HepG2 (cell line): ENCODE measurements around the gene SSU72. TPM values are rescaled to one million over a fixed set of nuclear protein-coding genes. Genes with fewer than 3 reads are reported as not detected.

Experiments used
- ARNTL ChIP-seq: sonication (generic); formaldehyde crosslinking; IDR thresholded peaks from 2 replicates; pipeline ENCODE4 v1.4.0; 2020; ENCODE audit warnings: mild to moderate bottlenecking, missing genetic modification reagents
- FIP1L1 ChIP-seq: fragments of 200-400 bp; formaldehyde crosslinking; IDR thresholded peaks from 2 replicates; pipeline ENCODE4 v1.6.1; 2018; ENCODE audit warnings: low read depth, mild to moderate bottlenecking, low read length, moderate library complexity, borderline replicate concordance; ENCODE audit not compliant: insufficient read depth
- NAIF1 ChIP-seq: sonication (generic); formaldehyde crosslinking; IDR thresholded peaks from 2 replicates; pipeline ENCODE4 v1.5.0; 2020; ENCODE audit warnings: mild to moderate bottlenecking, missing genetic modification reagents, borderline replicate concordance
- PHF20 ChIP-seq: sonication (generic); formaldehyde crosslinking; IDR thresholded peaks from 2 replicates; pipeline ENCODE4 v1.5.0; 2020; ENCODE audit warnings: mild to moderate bottlenecking, missing genetic modification reagents
- SP2 ChIP-seq: sonication (generic); formaldehyde crosslinking; IDR thresholded peaks from 2 replicates; pipeline ENCODE4 v1.5.1; 2020; ENCODE audit warnings: mild to moderate bottlenecking, missing genetic modification reagents
- XBP1 ChIP-seq: sonication (generic); formaldehyde crosslinking; IDR thresholded peaks from 2 replicates; pipeline ENCODE4 v1.5.0; 2020; ENCODE audit warnings: missing genetic modification reagents
- ZNF557 ChIP-seq: sonication (generic); formaldehyde crosslinking; IDR thresholded peaks from 2 replicates; pipeline ENCODE4 v1.4.0; 2020; ENCODE audit warnings: missing genetic modification reagents
- polyA plus RNA-seq, 8 experiments: library from polyadenylated mRNA; depleted of rRNA in 3 of 8; stranded (reverse) in 7 of 8; unstranded in 1 of 8; fragments of >200 nt; fragmentation: Illumina TruSeq in 4 of 8; extraction: Trizol in 4 of 8; gene quantifications; 2 replicates each; pipeline versions ENCODE4 v1.2.1 to v1.2.3, GENCODE V29; 2011 to 2016; ENCODE audit warnings: low read depth in 4 of 8, missing spikeins in 1 of 8, mixed read lengths in 1 of 8; ENCODE audit not compliant: insufficient read depth in 1 of 8
- total RNA-seq, 5 experiments: library from RNA; depleted of rRNA; stranded (reverse); fragments of >200 nt; fragmentation: Illumina TruSeq; extraction: Trizol; gene quantifications; 2 replicates each; pipeline ENCODE4 v1.2.3, GENCODE V29; 2016; ENCODE audit warnings: low read depth in 1 of 5
- TF ChIP-seq, protein P1 (sequence below): sonication (generic); formaldehyde crosslinking; IDR thresholded peaks from 2 replicates; pipeline ENCODE4 v1.4.0; 2020; ENCODE audit warnings: missing genetic modification reagents
- TF ChIP-seq, protein P2 (sequence below): sonication (generic); formaldehyde crosslinking; IDR thresholded peaks from 2 replicates; pipeline ENCODE4 v1.4.0; 2020; ENCODE audit warnings: mild to moderate bottlenecking, missing genetic modification reagents, borderline replicate concordance
- TF ChIP-seq, protein P3 (sequence below), 2 experiments: IDR thresholded peaks; 2 replicates each; pipeline ENCODE4 v1.6.1; 2011 to 2012; ENCODE audit warnings: low read length in 2 of 2, borderline replicate concordance in 1 of 2, low read depth in 1 of 2, mild to moderate bottlenecking in 1 of 2, moderate library complexity in 1 of 2
- TF ChIP-seq, protein P4 (sequence below): IDR thresholded peaks from 2 replicates; pipeline ENCODE4 v1.6.1; 2016; ENCODE audit warnings: low read depth

Gene SSU72
- total and polyA plus RNA-seq, 2 of the 13 experiments (the other 11 are each of a cell fraction or from before 2014, with no cell fraction given): 42.8 to 67.1 TPM

DNA sequence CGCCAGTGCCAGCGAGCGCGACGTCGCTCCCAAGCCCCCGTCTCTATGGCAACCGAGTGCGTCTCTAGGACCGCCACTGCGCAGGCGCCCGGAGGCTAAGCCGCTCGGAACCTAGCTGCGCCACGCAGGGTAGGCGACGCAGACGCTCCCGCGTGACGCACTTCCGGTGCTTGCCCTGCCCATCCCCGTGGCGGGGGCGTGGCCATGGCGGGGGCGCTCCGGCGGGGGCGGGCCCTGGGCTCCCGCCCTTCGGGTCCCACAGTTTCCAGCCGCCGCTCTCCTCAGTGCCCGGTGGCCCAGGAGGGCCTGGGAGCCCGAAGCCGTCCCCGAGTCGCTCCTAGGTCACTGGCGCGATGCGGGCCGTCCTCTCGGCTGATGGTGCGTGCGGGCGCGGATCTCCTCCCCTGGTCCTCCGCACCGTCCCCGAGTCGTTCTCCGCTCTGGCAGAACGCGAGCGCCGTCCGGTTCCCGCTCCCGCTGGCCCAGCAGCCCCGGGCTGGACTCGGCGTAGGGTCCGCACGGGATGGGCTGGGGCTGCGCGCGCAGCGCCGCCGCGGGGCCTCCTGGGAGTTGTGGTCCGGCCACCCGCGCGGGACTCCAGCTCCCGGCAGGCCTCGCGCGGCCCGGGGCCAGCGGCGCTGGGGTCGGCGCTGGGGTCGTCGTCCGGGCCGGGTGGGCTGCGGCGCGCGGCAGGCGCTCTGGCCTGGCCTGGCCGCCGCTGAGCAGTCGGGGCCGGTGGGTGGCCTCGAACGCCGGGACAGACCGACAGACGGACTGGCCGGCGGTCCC, 40.8 kb upstream of the SSU72 start, which contains the start of gene MIB2 (continued):
- TF ChIP-seq, protein P1, sequence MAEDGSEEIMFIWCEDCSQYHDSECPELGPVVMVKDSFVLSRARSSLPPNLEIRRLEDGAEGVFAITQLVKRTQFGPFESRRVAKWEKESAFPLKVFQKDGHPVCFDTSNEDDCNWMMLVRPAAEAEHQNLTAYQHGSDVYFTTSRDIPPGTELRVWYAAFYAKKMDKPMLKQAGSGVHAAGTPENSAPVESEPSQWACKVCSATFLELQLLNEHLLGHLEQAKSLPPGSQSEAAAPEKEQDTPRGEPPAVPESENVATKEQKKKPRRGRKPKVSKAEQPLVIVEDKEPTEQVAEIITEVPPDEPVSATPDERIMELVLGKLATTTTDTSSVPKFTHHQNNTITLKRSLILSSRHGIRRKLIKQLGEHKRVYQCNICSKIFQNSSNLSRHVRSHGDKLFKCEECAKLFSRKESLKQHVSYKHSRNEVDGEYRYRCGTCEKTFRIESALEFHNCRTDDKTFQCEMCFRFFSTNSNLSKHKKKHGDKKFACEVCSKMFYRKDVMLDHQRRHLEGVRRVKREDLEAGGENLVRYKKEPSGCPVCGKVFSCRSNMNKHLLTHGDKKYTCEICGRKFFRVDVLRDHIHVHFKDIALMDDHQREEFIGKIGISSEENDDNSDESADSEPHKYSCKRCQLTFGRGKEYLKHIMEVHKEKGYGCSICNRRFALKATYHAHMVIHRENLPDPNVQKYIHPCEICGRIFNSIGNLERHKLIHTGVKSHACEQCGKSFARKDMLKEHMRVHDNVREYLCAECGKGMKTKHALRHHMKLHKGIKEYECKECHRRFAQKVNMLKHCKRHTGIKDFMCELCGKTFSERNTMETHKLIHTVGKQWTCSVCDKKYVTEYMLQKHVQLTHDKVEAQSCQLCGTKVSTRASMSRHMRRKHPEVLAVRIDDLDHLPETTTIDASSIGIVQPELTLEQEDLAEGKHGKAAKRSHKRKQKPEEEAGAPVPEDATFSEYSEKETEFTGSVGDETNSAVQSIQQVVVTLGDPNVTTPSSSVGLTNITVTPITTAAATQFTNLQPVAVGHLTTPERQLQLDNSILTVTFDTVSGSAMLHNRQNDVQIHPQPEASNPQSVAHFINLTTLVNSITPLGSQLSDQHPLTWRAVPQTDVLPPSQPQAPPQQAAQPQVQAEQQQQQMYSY (CRISPR knock-in tag): peak; percentile 79
- peak; percentile 25; the same call in 1 of the 2 replicates for TF ChIP-seq FIP1L1
- TF ChIP-seq, protein P2, sequence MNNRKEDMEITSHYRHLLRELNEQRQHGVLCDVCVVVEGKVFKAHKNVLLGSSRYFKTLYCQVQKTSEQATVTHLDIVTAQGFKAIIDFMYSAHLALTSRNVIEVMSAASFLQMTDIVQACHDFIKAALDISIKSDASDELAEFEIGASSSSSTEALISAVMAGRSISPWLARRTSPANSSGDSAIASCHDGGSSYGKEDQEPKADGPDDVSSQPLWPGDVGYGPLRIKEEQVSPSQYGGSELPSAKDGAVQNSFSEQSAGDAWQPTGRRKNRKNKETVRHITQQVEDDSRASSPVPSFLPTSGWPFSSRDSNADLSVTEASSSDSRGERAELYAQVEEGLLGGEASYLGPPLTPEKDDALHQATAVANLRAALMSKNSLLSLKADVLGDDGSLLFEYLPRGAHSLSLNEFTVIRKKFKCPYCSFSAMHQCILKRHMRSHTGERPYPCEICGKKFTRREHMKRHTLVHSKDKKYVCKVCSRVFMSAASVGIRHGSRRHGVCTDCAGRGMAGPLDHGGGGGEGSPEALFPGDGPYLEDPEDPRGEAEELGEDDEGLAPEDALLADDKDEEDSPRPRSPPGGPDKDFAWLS (CRISPR knock-in tag): 0 out of 2 replicates have a peak, but pooled peaks have one; percentile 66
- TF ChIP-seq, protein P3, sequence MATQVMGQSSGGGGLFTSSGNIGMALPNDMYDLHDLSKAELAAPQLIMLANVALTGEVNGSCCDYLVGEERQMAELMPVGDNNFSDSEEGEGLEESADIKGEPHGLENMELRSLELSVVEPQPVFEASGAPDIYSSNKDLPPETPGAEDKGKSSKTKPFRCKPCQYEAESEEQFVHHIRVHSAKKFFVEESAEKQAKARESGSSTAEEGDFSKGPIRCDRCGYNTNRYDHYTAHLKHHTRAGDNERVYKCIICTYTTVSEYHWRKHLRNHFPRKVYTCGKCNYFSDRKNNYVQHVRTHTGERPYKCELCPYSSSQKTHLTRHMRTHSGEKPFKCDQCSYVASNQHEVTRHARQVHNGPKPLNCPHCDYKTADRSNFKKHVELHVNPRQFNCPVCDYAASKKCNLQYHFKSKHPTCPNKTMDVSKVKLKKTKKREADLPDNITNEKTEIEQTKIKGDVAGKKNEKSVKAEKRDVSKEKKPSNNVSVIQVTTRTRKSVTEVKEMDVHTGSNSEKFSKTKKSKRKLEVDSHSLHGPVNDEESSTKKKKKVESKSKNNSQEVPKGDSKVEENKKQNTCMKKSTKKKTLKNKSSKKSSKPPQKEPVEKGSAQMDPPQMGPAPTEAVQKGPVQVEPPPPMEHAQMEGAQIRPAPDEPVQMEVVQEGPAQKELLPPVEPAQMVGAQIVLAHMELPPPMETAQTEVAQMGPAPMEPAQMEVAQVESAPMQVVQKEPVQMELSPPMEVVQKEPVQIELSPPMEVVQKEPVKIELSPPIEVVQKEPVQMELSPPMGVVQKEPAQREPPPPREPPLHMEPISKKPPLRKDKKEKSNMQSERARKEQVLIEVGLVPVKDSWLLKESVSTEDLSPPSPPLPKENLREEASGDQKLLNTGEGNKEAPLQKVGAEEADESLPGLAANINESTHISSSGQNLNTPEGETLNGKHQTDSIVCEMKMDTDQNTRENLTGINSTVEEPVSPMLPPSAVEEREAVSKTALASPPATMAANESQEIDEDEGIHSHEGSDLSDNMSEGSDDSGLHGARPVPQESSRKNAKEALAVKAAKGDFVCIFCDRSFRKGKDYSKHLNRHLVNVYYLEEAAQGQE (IDR thresholded peaks at IDR 0.05; ENCODE audit: borderline replicate concordance in 1 of 2, low read depth in 1 of 2, low read length in 2 of 2): 0 out of 4 replicates have a peak, but pooled peaks of 1 of the 2 experiments have one; percentile 26
- TF ChIP-seq XBP1 (CRISPR knock-in tag): no peak
- TF ChIP-seq, protein P4, sequence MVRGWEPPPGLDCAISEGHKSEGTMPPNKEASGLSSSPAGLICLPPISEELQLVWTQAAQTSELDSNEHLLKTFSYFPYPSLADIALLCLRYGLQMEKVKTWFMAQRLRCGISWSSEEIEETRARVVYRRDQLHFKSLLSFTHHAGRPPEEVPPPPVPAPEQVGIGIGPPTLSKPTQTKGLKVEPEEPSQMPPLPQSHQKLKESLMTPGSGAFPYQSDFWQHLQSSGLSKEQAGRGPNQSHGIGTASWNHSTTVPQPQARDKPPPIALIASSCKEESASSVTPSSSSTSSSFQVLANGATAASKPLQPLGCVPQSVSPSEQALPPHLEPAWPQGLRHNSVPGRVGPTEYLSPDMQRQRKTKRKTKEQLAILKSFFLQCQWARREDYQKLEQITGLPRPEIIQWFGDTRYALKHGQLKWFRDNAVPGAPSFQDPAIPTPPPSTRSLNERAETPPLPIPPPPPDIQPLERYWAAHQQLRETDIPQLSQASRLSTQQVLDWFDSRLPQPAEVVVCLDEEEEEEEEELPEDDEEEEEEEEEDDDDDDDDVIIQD (CRISPR knock-in tag): no peak; the same call in 1 of the 2 replicates
- TF ChIP-seq NAIF1: peak; percentile 57; the same call in 1 of the 2 replicates
- no peak for TF ChIP-seq ZNF557 (CRISPR knock-in tag)
- peak; percentile 78 for TF ChIP-seq PHF20 (CRISPR knock-in tag)
- TF ChIP-seq SP2 (CRISPR knock-in tag): peak; percentile 62
- peak; percentile 80 for TF ChIP-seq ARNTL (CRISPR knock-in tag)
